Thyroid gland (tissue), 4 donors: Measurements from ENCODE around the gene CCDC148.

ENCODE experiments used
- CTCF ChIP-seq, 6 experiments: fragments of 200-600 bp in 3 of 6; fragments of 450-650 bp in 3 of 6; sonication (generic) in 3 of 6; IDR thresholded peaks; one replicate each; pipeline ENCODE4 v1.5.1; 2016 to 2019; ENCODE audit warnings: antibody characterized with exemption in 6 of 6, mild to moderate bottlenecking in 2 of 6, inconsistent platforms in 1 of 6, moderate library complexity in 1 of 6
- POLR2A ChIP-seq, 2 donors: fragments of 450-650 bp; IDR thresholded peaks; one replicate each; pipeline ENCODE4 v1.6.1; 2017; ENCODE audit warnings: antibody characterized with exemption in 2 of 2, mild to moderate bottlenecking in 2 of 2, moderate library complexity in 1 of 2

- no peak for TF ChIP-seq CTCF (IDR thresholded peaks at IDR 0.05)
- no peak for TF ChIP-seq POLR2A (IDR thresholded peaks at IDR 0.05)
These were observed 268.6 kb downstream of the CCDC148 start for GRCh38 chr2:158187908-158188307.
